ENCODE measurements around the gene UPK3B. TPM values are rescaled to one million over a fixed set of nuclear protein-coding genes. Genes with fewer than 3 reads are reported as not detected.
"Not testable (repeated sequence)": the region's sequence is repeated elsewhere in the genome, so short reads cannot be mapped to it uniquely, and the experiment has no call there.

The UPK3B gene
- total and polyA plus RNA-seq, 2 donors, result 0.33 to 2.1 TPM

DNA sequence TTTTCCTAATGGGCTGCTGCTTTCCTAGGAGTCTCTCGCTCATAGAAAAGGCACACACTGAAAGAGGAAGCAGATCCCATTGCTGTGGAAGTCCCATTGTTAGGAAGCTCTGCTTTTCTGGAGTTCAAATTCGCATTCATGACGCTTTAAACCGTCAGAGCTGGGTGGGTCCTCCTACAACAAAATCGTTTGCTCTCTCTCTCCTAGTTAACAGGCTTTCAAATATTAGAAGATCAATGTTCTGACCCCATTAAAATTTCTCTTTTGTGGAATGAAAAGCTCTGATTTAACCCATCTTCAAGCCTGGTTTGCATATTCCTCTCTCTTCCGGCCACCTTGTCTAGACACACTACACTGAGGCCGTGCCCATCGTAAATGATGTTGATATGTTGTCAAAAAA, 32.8 kb downstream of the UPK3B start, which contains the start of gene SPDYE16:
SPDYE16 (minus strand) TSS at position 101 of the 400 bp plus-strand sequence. CDS start 1,838 bp downstream, outside the sequence.
- H3K4me1 ChIP-seq (ENCODE audit: control insufficient read depth in 2 of 2, insufficient read depth in 2 of 2, low read length in 2 of 2); H3K36me3 ChIP-seq (ENCODE audit: control insufficient read depth in 2 of 2, insufficient read depth in 2 of 2, low read length in 1 of 2); DNase-seq (ENCODE audit: low read depth in 6 of 9, low spot score in 9 of 9); H3K9me3 ChIP-seq (ENCODE audit: control insufficient read depth in 2 of 2, insufficient read depth in 1 of 2, low read length in 1 of 2); H3K27ac ChIP-seq (ENCODE audit: low read depth in 1 of 2, low read length in 1 of 2); H3K27me3 ChIP-seq (ENCODE audit: control insufficient read depth in 2 of 2, insufficient read depth in 1 of 2, low read length in 1 of 2); H3K4me3 ChIP-seq (ENCODE audit: low read length in 2 of 2): not testable (repeated sequence)
- no CpG with 5 or more reads among the region's 8 CpGs for WGBS

DNA sequence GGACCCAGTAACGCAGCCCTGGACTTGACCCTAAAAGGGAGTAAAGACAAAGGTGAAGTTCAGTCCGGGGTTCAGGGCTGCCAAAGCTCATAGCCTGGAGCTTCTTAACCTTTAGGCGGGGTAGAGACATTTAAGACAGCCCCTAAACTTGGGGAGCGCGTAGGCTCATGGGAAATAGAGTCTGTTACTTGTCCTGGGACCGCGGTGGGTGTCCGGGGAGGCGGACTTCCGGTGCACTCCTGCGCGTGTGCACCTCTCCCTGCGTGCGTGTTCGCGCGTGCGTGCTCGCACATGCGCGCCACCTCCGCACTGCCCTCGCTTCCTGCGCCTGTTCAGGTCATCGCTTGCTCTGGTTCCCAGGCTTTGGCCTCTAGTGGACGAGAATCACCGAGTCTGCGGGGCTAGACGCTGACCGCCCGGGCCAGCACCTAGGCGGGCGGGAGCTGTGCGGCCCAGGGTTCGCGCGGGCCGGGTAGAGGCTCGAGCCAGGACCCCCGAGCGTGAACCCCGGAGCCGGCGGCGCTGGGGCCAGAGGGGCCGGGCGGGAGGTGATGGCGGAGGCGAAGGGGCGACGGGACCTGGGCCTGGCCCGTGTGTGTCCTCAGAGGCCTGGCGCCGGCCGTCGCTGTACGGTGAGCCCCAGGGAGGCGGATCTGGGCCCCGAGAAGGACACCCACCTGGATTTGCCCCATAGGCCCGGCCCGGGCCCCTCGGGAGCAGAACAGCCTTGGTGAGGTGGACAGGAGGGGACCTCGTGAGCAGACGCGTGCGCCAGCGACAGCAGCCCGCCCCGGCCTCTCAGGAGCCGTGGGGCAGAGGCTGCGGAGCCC, 38.9 kb downstream of the UPK3B start:
- peak; percentile 69 to 94 (median 87) for DNase-seq (ENCODE audit: low read depth in 6 of 9, low spot score in 9 of 9)
- under 1% methylated on average over 71 of the region's 71 CpGs for WGBS
- not testable (repeated sequence) for H3K4me1 ChIP-seq (ENCODE audit: control insufficient read depth in 2 of 2, insufficient read depth in 2 of 2, low read length in 2 of 2); H3K27me3 ChIP-seq (ENCODE audit: control insufficient read depth in 2 of 2, insufficient read depth in 1 of 2, low read length in 1 of 2); H3K9me3 ChIP-seq (ENCODE audit: control insufficient read depth in 2 of 2, insufficient read depth in 1 of 2, low read length in 1 of 2); H3K36me3 ChIP-seq (ENCODE audit: control insufficient read depth in 2 of 2, insufficient read depth in 2 of 2, low read length in 1 of 2)
- H3K4me3 ChIP-seq (ENCODE audit: low read length in 2 of 2), result peak overlapping the region; percentile 69 to 70
- peak overlapping the region in 1 of 2 donors; percentile 69 for H3K27ac ChIP-seq (ENCODE audit: low read depth in 1 of 2, low read length in 1 of 2)

DNA sequence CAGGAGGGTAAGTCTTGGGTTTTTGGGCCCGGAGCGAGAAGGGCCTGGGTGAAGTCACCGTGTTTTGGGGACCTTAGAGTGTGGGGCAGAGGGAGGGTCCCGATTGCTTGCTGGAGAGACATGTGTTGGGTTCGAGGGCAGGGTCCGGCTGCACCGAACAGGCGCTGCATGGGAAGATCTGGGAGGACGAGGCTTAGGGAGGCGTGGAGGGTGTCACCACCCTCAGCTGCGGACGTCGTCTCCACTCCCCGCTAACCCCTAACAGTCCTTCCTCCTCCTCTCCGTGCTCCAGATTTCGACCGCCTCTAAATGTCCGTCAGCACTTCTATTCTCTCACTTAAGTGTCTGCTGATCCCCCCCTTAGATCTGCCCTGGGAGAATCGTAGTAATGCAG, 39.5 kb downstream of the UPK3B start:
- not testable (repeated sequence) for H3K36me3 ChIP-seq (ENCODE audit: control insufficient read depth in 2 of 2, insufficient read depth in 2 of 2, low read length in 1 of 2); H3K27ac ChIP-seq (ENCODE audit: low read depth in 1 of 2, low read length in 1 of 2); H3K4me1 ChIP-seq (ENCODE audit: control insufficient read depth in 2 of 2, insufficient read depth in 2 of 2, low read length in 2 of 2); H3K9me3 ChIP-seq (ENCODE audit: control insufficient read depth in 2 of 2, insufficient read depth in 1 of 2, low read length in 1 of 2); H3K27me3 ChIP-seq (ENCODE audit: control insufficient read depth in 2 of 2, insufficient read depth in 1 of 2, low read length in 1 of 2)
- peak overlapping the region; percentile 69 to 70 for H3K4me3 ChIP-seq (ENCODE audit: low read length in 2 of 2)
- peak in 1 of 9 donors; percentile 0 for DNase-seq (ENCODE audit: low read depth in 6 of 9, low spot score in 9 of 9)
- WGBS, result 2% methylated on average over 19 of the region's 19 CpGs

DNA sequence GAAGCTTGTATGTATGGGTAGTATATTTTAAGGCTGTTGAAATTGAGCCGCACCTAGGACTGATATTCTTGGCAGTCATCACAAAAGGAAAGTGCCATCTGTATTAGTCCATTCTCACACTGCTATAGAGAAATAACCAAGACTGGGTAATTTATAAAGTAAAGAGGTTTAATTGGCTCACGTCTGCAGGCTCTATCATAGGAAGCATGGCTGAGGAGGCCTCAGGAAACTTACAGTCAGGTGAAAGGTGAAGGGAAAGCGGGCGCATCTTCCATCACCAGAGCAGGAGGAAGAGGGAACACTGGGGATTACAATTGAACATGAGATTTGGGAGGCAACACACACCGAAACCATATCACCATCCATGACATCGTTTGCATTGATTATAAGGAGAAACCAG, 41.6 kb downstream of the UPK3B start:
- not testable (repeated sequence) for H3K4me1 ChIP-seq (ENCODE audit: control insufficient read depth in 2 of 2, insufficient read depth in 2 of 2, low read length in 2 of 2); DNase-seq (ENCODE audit: low read depth in 6 of 9, low spot score in 9 of 9); H3K4me3 ChIP-seq (ENCODE audit: low read length in 2 of 2); H3K9me3 ChIP-seq (ENCODE audit: control insufficient read depth in 2 of 2, insufficient read depth in 1 of 2, low read length in 1 of 2); H3K27ac ChIP-seq (ENCODE audit: low read depth in 1 of 2, low read length in 1 of 2); H3K36me3 ChIP-seq (ENCODE audit: control insufficient read depth in 2 of 2, insufficient read depth in 2 of 2, low read length in 1 of 2); H3K27me3 ChIP-seq (ENCODE audit: control insufficient read depth in 2 of 2, insufficient read depth in 1 of 2, low read length in 1 of 2)
- over 99% methylated on average over 6 of the region's 6 CpGs for WGBS

DNA sequence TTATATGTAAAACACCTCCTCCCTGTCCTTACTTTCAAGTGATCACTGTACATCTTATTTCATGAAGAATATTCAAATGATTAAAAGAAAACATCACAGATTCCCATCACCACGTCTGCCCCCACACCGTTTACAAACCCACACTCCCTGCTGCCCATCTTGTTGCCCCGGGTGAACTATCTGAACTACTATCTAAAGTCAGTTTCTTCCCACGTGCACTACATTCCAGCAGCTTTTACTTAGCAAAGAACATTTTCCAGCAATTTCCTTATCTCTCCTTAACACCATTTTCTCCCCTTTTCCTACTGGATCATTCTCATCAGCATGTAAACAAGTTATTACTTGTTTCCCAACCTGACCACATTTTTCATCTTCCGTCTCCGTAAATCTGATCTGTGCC, 49.3 kb downstream of the UPK3B start:
- not testable (repeated sequence) for H3K36me3 ChIP-seq (ENCODE audit: control insufficient read depth in 2 of 2, insufficient read depth in 2 of 2, low read length in 1 of 2); DNase-seq (ENCODE audit: low read depth in 6 of 9, low spot score in 9 of 9); H3K27me3 ChIP-seq (ENCODE audit: control insufficient read depth in 2 of 2, insufficient read depth in 1 of 2, low read length in 1 of 2); H3K9me3 ChIP-seq (ENCODE audit: control insufficient read depth in 2 of 2, insufficient read depth in 1 of 2, low read length in 1 of 2); H3K4me1 ChIP-seq (ENCODE audit: control insufficient read depth in 2 of 2, insufficient read depth in 2 of 2, low read length in 2 of 2); H3K27ac ChIP-seq (ENCODE audit: low read depth in 1 of 2, low read length in 1 of 2); H3K4me3 ChIP-seq (ENCODE audit: low read length in 2 of 2)
- 94% methylated on average over 6 of the region's 6 CpGs for WGBS

DNA sequence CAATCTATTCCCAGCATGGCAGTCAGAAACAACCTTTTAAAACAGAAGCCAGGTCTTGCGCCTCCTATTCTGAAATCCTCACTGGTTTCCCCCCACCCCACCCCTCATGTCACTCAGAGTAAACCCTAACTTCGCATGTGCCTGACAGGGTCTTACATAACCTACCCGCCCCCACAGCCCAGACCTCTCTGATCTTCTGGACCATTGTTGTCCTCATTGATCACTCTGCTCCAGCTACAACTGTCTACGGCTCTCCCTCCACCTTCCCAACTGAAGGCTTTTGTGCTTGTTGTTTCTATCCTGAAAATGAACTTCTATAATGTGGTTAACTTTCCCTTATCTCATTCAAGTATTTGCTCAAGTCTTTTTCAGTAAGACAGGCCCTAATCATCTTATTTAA, 49.8 kb downstream of the UPK3B start:
- not testable (repeated sequence) for DNase-seq (ENCODE audit: low read depth in 6 of 9, low spot score in 9 of 9); H3K36me3 ChIP-seq (ENCODE audit: control insufficient read depth in 2 of 2, insufficient read depth in 2 of 2, low read length in 1 of 2)
- 99% methylated on average over 4 of the region's 4 CpGs for WGBS

DNA sequence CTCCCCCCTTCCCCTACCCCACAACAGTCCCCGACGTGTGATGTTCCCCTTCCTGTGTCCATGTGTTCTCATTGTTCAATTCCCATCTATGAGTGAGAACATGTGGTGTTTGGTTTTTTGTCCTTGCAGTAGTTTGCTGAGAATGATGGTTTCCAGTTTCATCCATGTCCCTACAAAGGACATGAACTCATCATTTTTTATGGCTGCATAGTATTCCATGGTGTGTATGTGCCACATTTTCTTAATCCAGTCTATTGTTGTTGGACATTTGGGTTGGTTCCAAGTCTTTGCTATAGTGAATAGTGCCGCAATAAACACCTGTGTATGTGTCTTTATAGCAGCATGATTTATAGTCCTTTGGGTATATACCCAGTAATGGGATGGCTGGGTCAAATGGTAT, 51.0 kb downstream of the UPK3B start:
- H3K4me1 ChIP-seq (ENCODE audit: control insufficient read depth in 2 of 2, insufficient read depth in 2 of 2, low read length in 2 of 2); H3K4me3 ChIP-seq (ENCODE audit: low read length in 2 of 2); H3K27ac ChIP-seq (ENCODE audit: low read depth in 1 of 2, low read length in 1 of 2); H3K27me3 ChIP-seq (ENCODE audit: control insufficient read depth in 2 of 2, insufficient read depth in 1 of 2, low read length in 1 of 2); H3K36me3 ChIP-seq (ENCODE audit: control insufficient read depth in 2 of 2, insufficient read depth in 2 of 2, low read length in 1 of 2); DNase-seq (ENCODE audit: low read depth in 6 of 9, low spot score in 9 of 9); H3K9me3 ChIP-seq (ENCODE audit: control insufficient read depth in 2 of 2, insufficient read depth in 1 of 2, low read length in 1 of 2): not testable (repeated sequence)
- WGBS, result over 99% methylated on average over 3 of the region's 3 CpGs

More for the DNA sequence above, 49.8 kb downstream of the UPK3B start:
- H3K9me3 ChIP-seq (ENCODE audit: control insufficient read depth in 2 of 2, insufficient read depth in 1 of 2, low read length in 1 of 2); H3K27me3 ChIP-seq (ENCODE audit: control insufficient read depth in 2 of 2, insufficient read depth in 1 of 2, low read length in 1 of 2); H3K4me3 ChIP-seq (ENCODE audit: low read length in 2 of 2); H3K27ac ChIP-seq (ENCODE audit: low read depth in 1 of 2, low read length in 1 of 2); H3K4me1 ChIP-seq (ENCODE audit: control insufficient read depth in 2 of 2, insufficient read depth in 2 of 2, low read length in 2 of 2): not testable (repeated sequence)

DNA sequence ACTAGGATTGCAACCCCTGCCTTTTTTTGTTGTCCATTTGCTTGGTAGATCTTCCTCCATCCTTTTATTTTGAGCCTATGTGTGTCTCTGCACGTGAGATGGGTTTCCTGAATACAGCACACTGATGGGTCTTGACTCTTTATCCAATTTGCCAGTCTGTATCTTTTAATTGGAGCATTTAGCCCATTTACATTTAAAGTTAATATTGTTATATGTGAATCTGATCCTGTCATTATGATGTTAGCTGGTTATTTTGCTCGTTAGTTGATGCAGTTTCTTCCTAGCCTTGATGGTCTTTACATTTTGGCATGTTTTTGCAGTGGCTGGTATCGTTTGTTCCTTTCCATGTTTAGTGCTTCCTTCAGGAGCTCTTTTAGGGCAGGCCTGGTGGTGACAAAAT, 54.6 kb downstream of the UPK3B start:
- not testable (repeated sequence) for H3K27ac ChIP-seq (ENCODE audit: low read depth in 1 of 2, low read length in 1 of 2); H3K4me3 ChIP-seq (ENCODE audit: low read length in 2 of 2); H3K27me3 ChIP-seq (ENCODE audit: control insufficient read depth in 2 of 2, insufficient read depth in 1 of 2, low read length in 1 of 2); H3K4me1 ChIP-seq (ENCODE audit: control insufficient read depth in 2 of 2, insufficient read depth in 2 of 2, low read length in 2 of 2); H3K9me3 ChIP-seq (ENCODE audit: control insufficient read depth in 2 of 2, insufficient read depth in 1 of 2, low read length in 1 of 2); H3K36me3 ChIP-seq (ENCODE audit: control insufficient read depth in 2 of 2, insufficient read depth in 2 of 2, low read length in 1 of 2); DNase-seq (ENCODE audit: low read depth in 6 of 9, low spot score in 9 of 9)
- WGBS, result 100% methylated on average over 2 of the region's 3 CpGs
